Left lung (tissue), 10 donors: ENCODE data around the gene GLYR1. TPM values are rescaled to one million over a fixed set of nuclear protein-coding genes. Genes with fewer than 3 reads are reported as not detected.

Experiments used
- ATAC-seq: fragments of 200-7000 bp; cut with Tn5 transposase; one replicate; pipeline ENCODE4 v1.9.1; 2020; ENCODE audit warnings: moderate library complexity
- DNase-seq, 4 donors: peaks; one replicate each; pipeline ENCODE4 v3.0.0-alpha.2; 2013 to 2020
- H3K27ac ChIP-seq, 2 donors: fragments of 200-600 bp; sonication (generic) in 1 of 2; one replicate each; pipeline versions ENCODE4 v1.5.0 to v1.8.0; 2020 to 2021
- H3K27me3 ChIP-seq, 2 donors: fragments of 200-600 bp; sonication (generic) in 1 of 2; one replicate each; pipeline versions ENCODE4 v1.5.0 to v1.8.0; 2020 to 2021
- H3K36me3 ChIP-seq, 2 donors: fragments of 200-600 bp; sonication (generic) in 1 of 2; one replicate each; pipeline versions ENCODE4 v1.5.0 to v1.8.0; 2020 to 2021
- H3K4me1 ChIP-seq, 2 donors: fragments of 200-600 bp; one replicate each; pipeline ENCODE4 v1.8.0; 2021
- H3K4me3 ChIP-seq, 2 donors: fragments of 200-600 bp; sonication (generic) in 1 of 2; one replicate each; pipeline versions ENCODE4 v1.5.0 to v1.8.0; 2020 to 2021; ENCODE audit warnings: mild to moderate bottlenecking in 1 of 2
- H3K9me3 ChIP-seq, 2 donors: fragments of 200-600 bp; sonication (generic) in 1 of 2; one replicate each; pipeline versions ENCODE4 v1.5.0 to v1.8.0; 2020 to 2021
- intact Hi-C, 2 donors: fragments of 100-400 bp; cut with DNase I; formaldehyde crosslinking; loops; one replicate each; pipeline versions ENCODE4 v1.11.2 to v1.14.2; 2022
- polyA plus RNA-seq, 6 donors: library from polyadenylated mRNA; unstranded; fragments of 120-200 nt; gene quantifications; one replicate each; pipeline ENCODE4 v1.2.1, GENCODE V29; 2013; ENCODE audit not compliant: insufficient read length in 6 of 6
- total RNA-seq, 2 donors: library from RNA; stranded (reverse); fragmentation: NEBNext Ultra II Directional; extraction: Animal tissue kit (Norgen Biotek cat#: 25700); gene quantifications; one replicate each; pipeline ENCODE4 v1.2.1, GENCODE V29; 2021
- TF ChIP-seq, protein P1 (sequence below), 2 donors: fragments of 200-600 bp; sonication (generic) in 1 of 2; IDR thresholded peaks; one replicate each; pipeline versions ENCODE4 v1.5.0 to v1.8.0; 2021; ENCODE audit warnings: antibody characterized with exemption in 2 of 2
- donor health status: DM: no; HTN: yes; CAD: no.
- donor health status: DM: no; HTN: no; CAD: no.

GLYR1 gene
- total and polyA plus RNA-seq, 8 donors: 65.2 to 128 (median 113) TPM

DNA sequence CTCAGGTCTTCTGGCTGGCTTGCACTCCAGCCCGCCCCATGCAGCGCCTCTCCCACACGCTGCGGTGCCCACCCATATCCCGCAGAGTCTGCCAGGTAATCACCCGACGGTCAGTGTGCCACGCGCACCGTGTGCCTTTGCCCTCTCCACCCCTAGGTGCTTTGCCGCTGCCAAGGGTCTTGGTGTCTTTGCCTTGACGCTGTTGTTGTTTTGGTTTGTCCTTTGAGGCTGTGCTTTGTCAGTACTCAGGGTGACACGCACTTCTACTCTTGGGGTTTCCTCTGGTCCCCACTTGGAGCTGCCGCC is 30.2 kb upstream of the GLYR1 start:
- DNase-seq (no peak), ATAC-seq (no peak)
- Histone ChIP-seq H3K27me3 (no peaks in the 10 kb centered on the region), H3K9me3 (no peaks in the 10 kb centered on the region), H3K4me3 (no peak overlapping the region), H3K27ac (no peak overlapping the region), H3K4me1 (no peaks in the 10 kb centered on the region), H3K36me3 (peaks cover 0 to 100% of the 10 kb centered on the region in 2 donors)
- TF ChIP-seq, protein P1, sequence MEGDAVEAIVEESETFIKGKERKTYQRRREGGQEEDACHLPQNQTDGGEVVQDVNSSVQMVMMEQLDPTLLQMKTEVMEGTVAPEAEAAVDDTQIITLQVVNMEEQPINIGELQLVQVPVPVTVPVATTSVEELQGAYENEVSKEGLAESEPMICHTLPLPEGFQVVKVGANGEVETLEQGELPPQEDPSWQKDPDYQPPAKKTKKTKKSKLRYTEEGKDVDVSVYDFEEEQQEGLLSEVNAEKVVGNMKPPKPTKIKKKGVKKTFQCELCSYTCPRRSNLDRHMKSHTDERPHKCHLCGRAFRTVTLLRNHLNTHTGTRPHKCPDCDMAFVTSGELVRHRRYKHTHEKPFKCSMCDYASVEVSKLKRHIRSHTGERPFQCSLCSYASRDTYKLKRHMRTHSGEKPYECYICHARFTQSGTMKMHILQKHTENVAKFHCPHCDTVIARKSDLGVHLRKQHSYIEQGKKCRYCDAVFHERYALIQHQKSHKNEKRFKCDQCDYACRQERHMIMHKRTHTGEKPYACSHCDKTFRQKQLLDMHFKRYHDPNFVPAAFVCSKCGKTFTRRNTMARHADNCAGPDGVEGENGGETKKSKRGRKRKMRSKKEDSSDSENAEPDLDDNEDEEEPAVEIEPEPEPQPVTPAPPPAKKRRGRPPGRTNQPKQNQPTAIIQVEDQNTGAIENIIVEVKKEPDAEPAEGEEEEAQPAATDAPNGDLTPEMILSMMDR (IDR thresholded peaks at IDR 0.05): no peak
- intact Hi-C loops: no loop called here

DNA sequence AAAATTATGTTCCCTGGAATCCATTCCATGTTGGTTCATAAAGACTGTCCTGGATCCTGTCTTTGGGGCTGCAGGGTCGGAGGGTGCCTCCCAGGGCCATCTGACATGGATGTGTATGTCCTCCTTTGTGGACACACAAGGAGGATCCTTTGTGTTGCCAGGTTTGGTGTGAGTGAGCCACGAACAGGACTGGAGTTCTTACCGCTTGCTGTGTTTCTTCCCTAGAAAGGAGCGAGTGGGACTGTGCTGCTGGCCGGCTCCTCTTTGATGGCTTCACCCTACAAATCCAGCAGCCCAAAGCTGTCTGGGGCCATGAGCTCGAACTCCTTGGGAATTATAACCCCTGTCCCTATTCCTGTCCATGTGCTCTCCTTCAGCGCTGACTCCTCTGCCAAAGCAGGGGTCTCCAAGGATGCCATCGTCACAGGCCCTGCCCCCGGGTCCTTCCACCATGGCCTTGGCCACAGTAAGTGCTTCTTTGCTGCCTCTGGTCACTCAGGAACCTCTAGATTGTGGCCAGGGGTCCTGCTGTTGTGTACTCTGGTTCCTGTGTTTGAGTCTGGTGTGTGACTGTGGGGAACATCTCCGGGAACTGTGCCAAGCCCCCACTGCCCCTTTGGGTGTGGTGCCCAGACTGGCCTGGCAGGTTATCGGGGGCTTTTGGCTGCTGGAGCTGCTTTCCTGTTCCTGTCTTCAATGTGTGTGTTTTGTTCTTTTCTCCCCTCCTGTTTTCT is 29.7 kb upstream of the GLYR1 start:
- TF ChIP-seq, protein P1 (IDR thresholded peaks at IDR 0.05): no peak
- Histone ChIP-seq H3K9me3 (no peaks in the 10 kb centered on the region), H3K27ac (no peak overlapping the region), H3K4me3 (no peak overlapping the region), H3K4me1 (no peaks in the 10 kb centered on the region), H3K36me3 (peaks cover 0 to 100% of the 10 kb centered on the region in 2 donors), H3K27me3 (no peaks in the 10 kb centered on the region)
- no peak for ATAC-seq
- intact Hi-C loops: no loop called here
- no peak for DNase-seq

- ATAC-seq: no peak
- intact Hi-C loops: no loop called here
Measured at GRCh38 chr16:4874666-4875065, 27.6 kb upstream of the GLYR1 start.

GRCh38 chr16:4873091-4873490 is 26.0 kb upstream of the GLYR1 start:
- H3K27ac ChIP-seq: no peak overlapping the region
- no peaks in the 10 kb centered on the region for H3K27me3 ChIP-seq
- DNase-seq (no peak), ATAC-seq (no peak)
- intact Hi-C loops: no loop called here
- H3K9me3 ChIP-seq: no peaks in the 10 kb centered on the region
- H3K4me1 ChIP-seq: peaks cover 0 to 10% of the 10 kb centered on the region in 2 donors
- H3K36me3 ChIP-seq: peaks cover 0 to 99% of the 10 kb centered on the region in 2 donors
- TF ChIP-seq, protein P1 (IDR thresholded peaks at IDR 0.05): no peak
- H3K4me3 ChIP-seq: no peak overlapping the region

More at GRCh38 chr16:4874666-4875065, 27.6 kb upstream of the GLYR1 start:
- peaks cover 0 to 3% of the 10 kb centered on the region in 2 donors for H3K4me1 ChIP-seq
- TF ChIP-seq, protein P1 (IDR thresholded peaks at IDR 0.05): no peak
- H3K27ac ChIP-seq: no peak overlapping the region
- H3K4me3 ChIP-seq: no peak overlapping the region
- no peaks in the 10 kb centered on the region for H3K27me3 ChIP-seq
- no peak for DNase-seq
- no peaks in the 10 kb centered on the region for H3K9me3 ChIP-seq
- peaks cover 0 to 100% of the 10 kb centered on the region in 2 donors for H3K36me3 ChIP-seq

- no peak overlapping the region for H3K27ac ChIP-seq
- H3K9me3 ChIP-seq: no peaks in the 10 kb centered on the region
- intact Hi-C loops: no loop called here
- H3K27me3 ChIP-seq: no peaks in the 10 kb centered on the region
- H3K4me3 ChIP-seq: no peak overlapping the region
- H3K36me3 ChIP-seq: peaks cover 0 to 85% of the 10 kb centered on the region in 2 donors
- ATAC-seq (no peak), DNase-seq (peak in 1 of 4 donors; percentile 21)
- TF ChIP-seq, protein P1 (IDR thresholded peaks at IDR 0.05): no peak
- peaks cover 0 to 10% of the 10 kb centered on the region in 2 donors for H3K4me1 ChIP-seq
Measured at GRCh38 chr16:4871071-4871470, 24.0 kb upstream of the GLYR1 start.
